SK-N-SH (cell line): Measurements from ENCODE around the gene PRICKLE2. TPM values are rescaled to one million over a fixed set of nuclear protein-coding genes. Genes with fewer than 3 reads are reported as not detected.

Source experiments
- CTCF ChIA-PET: fragments of 300-600, 350-600 bp; formaldehyde crosslinking; extraction: SDS; loops from one replicate; lab custom pipeline; 2021; lab: Yijun Ruan, JAX
- POLR2A ChIA-PET: fragments of 350-600 bp; sonication (Branson Sonifier 250); formaldehyde crosslinking; extraction: SDS; loops from one replicate; lab custom pipeline; 2020; ENCODE audit warnings: antibody characterized with exemption, inconsistent platforms; lab: Yijun Ruan, JAX
- DNase-seq: peaks from one replicate; pipeline ENCODE4 v3.0.0; 2012
- H2AFZ ChIP-seq: fragments of 200-600 bp; sonication (generic); 2 replicates; pipeline ENCODE4 v1.8.1; 2016; ENCODE audit warnings: antibody characterized with exemption, mild to moderate bottlenecking, low read depth
- H3F3A ChIP-seq: fragments of 200-600 bp; sonication (generic); replicated peaks from 2 replicates; pipeline ENCODE3; 2016; ENCODE audit warnings: antibody characterized with exemption, mild to moderate bottlenecking; ENCODE audit not compliant: insufficient read depth
- H3K27ac ChIP-seq, 2 experiments: fragments of 200-500 bp in 1 of 2; fragments of 200-600 bp in 1 of 2; sonication (Bioruptor generic) in 1 of 2; sonication (generic), shearing (Covaris generic) in 1 of 2; 2 replicates each; pipeline versions ENCODE4 v1.5.1 to v1.6.1; 2014 to 2016; ENCODE audit warnings: low read depth in 2 of 2, inconsistent platforms in 1 of 2, low read length in 1 of 2, mild to moderate bottlenecking in 1 of 2, mixed read lengths in 1 of 2
- H3K27me3 ChIP-seq: fragments of 200-600 bp; sonication (generic), shearing (Covaris generic); 2 replicates; pipeline ENCODE4 v1.6.1; 2016; ENCODE audit warnings: mixed run types; ENCODE audit not compliant: insufficient read depth
- H3K36me3 ChIP-seq, 2 experiments: fragments of 200-500 bp in 1 of 2; fragments of 200-600 bp in 1 of 2; sonication (Bioruptor generic) in 1 of 2; sonication (generic) in 1 of 2; replicated peaks in 1 of 2; 2 replicates each; pipeline versions ENCODE3 to v1.5.1; 2014 to 2016; ENCODE audit warnings: low read length in 1 of 2, mild to moderate bottlenecking in 1 of 2; ENCODE audit not compliant: insufficient read depth in 2 of 2, control insufficient read depth in 1 of 2
- H3K4me1 ChIP-seq, 2 experiments: fragments of 200-500 bp in 1 of 2; fragments of 200-600 bp in 1 of 2; sonication (Bioruptor generic) in 1 of 2; sonication (generic), shearing (Covaris generic) in 1 of 2; 2 replicates each; pipeline versions ENCODE4 v1.5.1 to v1.6.1; 2014 to 2016; ENCODE audit warnings: low read depth in 1 of 2, low read length in 1 of 2, mixed run types in 1 of 2; ENCODE audit not compliant: insufficient read depth in 2 of 2, control insufficient read depth in 1 of 2
- H3K4me2 ChIP-seq: fragments of 200-600 bp; sonication (generic), shearing (Covaris generic); 2 replicates; pipeline ENCODE4 v1.6.1; 2017; ENCODE audit warnings: mixed run types
- H3K4me3 ChIP-seq, 2 experiments: fragments of 200-500 bp in 1 of 2; fragments of 200-600 bp in 1 of 2; sonication (Bioruptor generic) in 1 of 2; sonication (generic), shearing (Covaris generic) in 1 of 2; 2 replicates each; pipeline versions ENCODE4 v1.5.1 to v1.8.1; 2014 to 2016; ENCODE audit warnings: low read depth in 2 of 2, inconsistent platforms in 1 of 2, low read length in 1 of 2, mild to moderate bottlenecking in 1 of 2, mixed read lengths in 1 of 2, moderate library complexity in 1 of 2
- H3K79me2 ChIP-seq: fragments of 200-600 bp; sonication (generic); 2 replicates; pipeline ENCODE4 v1.8.1; 2017; ENCODE audit warnings: mild to moderate bottlenecking; ENCODE audit not compliant: insufficient read depth
- H3K9ac ChIP-seq: fragments of 200-600 bp; sonication (generic); 2 replicates; pipeline ENCODE4 v1.6.1; 2017; ENCODE audit warnings: mixed run types
- H3K9me2 ChIP-seq: fragments of 200-600 bp; sonication (generic); 2 replicates; pipeline ENCODE4 v1.6.1; 2017; ENCODE audit warnings: mixed run types
- H3K9me3 ChIP-seq: fragments of 200-600 bp; sonication (generic); 2 replicates; pipeline ENCODE4 v1.6.1; 2017; ENCODE audit warnings: mixed run types, mild to moderate bottlenecking, moderate library complexity
- H4K20me1 ChIP-seq: fragments of 200-600 bp; sonication (generic); 2 replicates; pipeline ENCODE4 v1.6.1; 2017; ENCODE audit warnings: mild to moderate bottlenecking, mixed run types; ENCODE audit not compliant: insufficient read depth
- FOSL2 ChIP-seq: IDR thresholded peaks from 2 replicates; pipeline ENCODE4 v1.4.0; 2012; ENCODE audit warnings: low read depth, mild to moderate bottlenecking, moderate library complexity, borderline replicate concordance
- IRF3 ChIP-seq: fragments of 150-350 bp; IDR thresholded peaks from 2 replicates; pipeline ENCODE4 v1.6.1; 2016; ENCODE audit warnings: mild to moderate bottlenecking, low read depth, low read length
- JUND ChIP-seq: IDR thresholded peaks from 2 replicates; pipeline ENCODE4 v1.4.0; 2012
- MXI1 ChIP-seq: IDR thresholded peaks from 2 replicates; pipeline ENCODE4 v1.6.1; 2012; ENCODE audit warnings: mild to moderate bottlenecking, low read depth, low read length, improper control_type of control experiment
- POLR2AphosphoS5 ChIP-seq: IDR thresholded peaks from 2 replicates; pipeline ENCODE4 v1.6.1; 2012; ENCODE audit warnings: low read depth, low read length
- RCOR1 ChIP-seq: fragments of 150-350 bp; IDR thresholded peaks from 2 replicates; pipeline ENCODE4 v1.6.1; 2017; ENCODE audit warnings: antibody characterized with exemption, low read length
- RFX5 ChIP-seq: IDR thresholded peaks from 2 replicates; pipeline ENCODE4 v1.6.1; 2012; ENCODE audit warnings: mild to moderate bottlenecking, improper control_type of control experiment, low read length
- RXRA ChIP-seq: IDR thresholded peaks from 2 replicates; pipeline ENCODE4 v1.4.0; 2012; ENCODE audit warnings: low read depth, mild to moderate bottlenecking, borderline replicate concordance
- SIN3A ChIP-seq: IDR thresholded peaks from 2 replicates; pipeline ENCODE4 v1.6.1; 2012; ENCODE audit warnings: low read depth, mild to moderate bottlenecking, low read length, moderate library complexity, borderline replicate concordance
- TCF12 ChIP-seq: IDR thresholded peaks from 2 replicates; pipeline ENCODE4 v1.4.0; 2012
- TEAD4 ChIP-seq: IDR thresholded peaks from 2 replicates; pipeline ENCODE4 v1.4.0; 2012; ENCODE audit warnings: mild to moderate bottlenecking, borderline replicate concordance; ENCODE audit not compliant: insufficient read depth
- USF1 ChIP-seq: IDR thresholded peaks from 2 replicates; pipeline ENCODE4 v1.4.0; 2012; ENCODE audit warnings: low read depth, borderline replicate concordance
- YY1 ChIP-seq: IDR thresholded peaks from 2 replicates; pipeline ENCODE4 v1.4.0; 2012; ENCODE audit warnings: low read depth, mild to moderate bottlenecking
- ZBTB33 ChIP-seq: IDR thresholded peaks from 2 replicates; pipeline ENCODE4 v1.4.0; 2012; ENCODE audit warnings: low read depth, borderline replicate concordance
- WGBS: methylation state at CpG from one replicate; pipeline ENCODE4 v1.1.6; 2017; ENCODE audit warnings: low lambda C conversion rate; 5-methylcytosine and 5-hydroxymethylcytosine counted together
- polyA plus RNA-seq, 3 experiments: library from polyadenylated mRNA; depleted of rRNA; stranded (reverse); fragments of >200 nt; gene quantifications; 2 replicates each; pipeline ENCODE4 v1.2.3, GENCODE V29; 2012

Gene PRICKLE2
- polyA plus RNA-seq, 1 of the 3 experiments (the other 2 are of a cell fraction): 0.67 TPM

DNA sequence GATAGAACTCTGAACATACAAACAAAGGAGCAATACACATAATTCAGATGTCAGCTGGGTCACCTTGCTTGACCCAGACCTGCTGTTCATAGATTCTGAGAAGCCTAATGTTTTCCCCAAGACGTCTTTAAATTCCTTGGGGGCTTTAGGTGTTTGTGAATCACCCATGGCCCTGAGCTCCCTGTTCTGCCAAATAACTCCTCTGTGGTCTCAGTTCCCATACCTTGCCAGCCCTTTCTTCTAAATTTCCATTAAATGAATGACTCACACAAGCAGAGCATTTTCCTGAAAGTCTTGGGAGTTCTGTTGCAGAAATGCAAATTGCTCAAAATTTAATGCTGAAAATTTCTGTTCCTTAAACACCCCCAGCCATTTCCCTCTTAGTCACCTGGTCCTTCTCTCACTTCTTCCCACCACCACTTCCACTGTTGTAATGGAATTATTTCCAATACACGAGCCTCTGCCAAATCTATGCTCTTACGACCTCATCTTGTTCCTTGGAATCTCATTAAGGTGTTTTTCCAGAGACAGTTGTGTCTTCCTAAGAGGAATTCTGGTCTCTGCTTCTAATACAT is 168.6 kb downstream of the PRICKLE2 start (continued):
- TF ChIP-seq ZBTB33 (no peak), FOSL2 (peak; percentile 25; the same call in 1 of the 2 replicates), POLR2AphosphoS5 (no peak), JUND (0 out of 2 replicates have a peak, but pooled peaks have one; percentile 15), TCF12 (no peak; the same call in 1 of the 2 replicates)

GRCh38 chr3:64055076-64055475 is 170.2 kb downstream of the PRICKLE2 start:
- Histone ChIP-seq H3F3A (no peaks in the 10 kb centered on the region), H3K79me2 (no peaks in the 10 kb centered on the region), H3K27me3 (no peaks in the 10 kb centered on the region), H3K27ac (no peak overlapping the region), H3K4me3 (no peak overlapping the region), H3K9ac (no peak overlapping the region), H3K4me1 (peaks cover 6 to 12% of the 10 kb centered on the region in 2 experiments; a peak in 3 of 4 replicates), H3K4me2 (no peak overlapping the region), H3K9me2 (no peaks in the 10 kb centered on the region), H3K36me3 (no peaks in the 10 kb centered on the region), H4K20me1 (no peaks in the 10 kb centered on the region), H2AFZ (no peak overlapping the region), H3K9me3 (no peaks in the 10 kb centered on the region)
- ChIA-PET CTCF (no interaction called here), POLR2A (no interaction called here)
- no peak for TF ChIP-seq MXI1
- DNase-seq: no peak
- WGBS: 87% methylated on average over 2 of the region's 2 CpGs

- no peak overlapping the region for H3K4me2 ChIP-seq
- no peak overlapping the region for H3K9ac ChIP-seq
- H3K27ac ChIP-seq: no peak overlapping the region
- H4K20me1 ChIP-seq: no peaks in the 10 kb centered on the region
- H3K9me2 ChIP-seq: no peaks in the 10 kb centered on the region
- WGBS: 100% methylated on average over 3 of the region's 3 CpGs
- DNase-seq: no peak
- peaks cover 5 to 12% of the 10 kb centered on the region in 2 experiments; a peak in 3 of 4 replicates for H3K4me1 ChIP-seq
- no peaks in the 10 kb centered on the region for H3K9me3 ChIP-seq
- ChIA-PET POLR2A (no interaction called here), CTCF (interaction anchor here (1.2 kb wide), 1 partner anchor 24 kb away, joined by 3 read pairs; no protein-coding TSS in a partner anchor)
- no peaks in the 10 kb centered on the region for H3K79me2 ChIP-seq
- H2AFZ ChIP-seq: no peak overlapping the region
- no peaks in the 10 kb centered on the region for H3K36me3 ChIP-seq
- TF ChIP-seq RFX5 (no peak), SIN3A (no peak), IRF3 (no peak), TCF12 (no peak), TEAD4 (no peak), MXI1 (no peak), RXRA (no peak), USF1 (no peak), ZBTB33 (no peak), YY1 (no peak), RCOR1 (no peak)
- no peak overlapping the region for H3K4me3 ChIP-seq
- no peaks in the 10 kb centered on the region for H3F3A ChIP-seq
- no peaks in the 10 kb centered on the region for H3K27me3 ChIP-seq
Observed at GRCh38 chr3:64054488-64054887, 170.8 kb downstream of the PRICKLE2 start.
